HG03280 (cell line): ENCODE results near the gene MYO1C.
"Not testable (repeated sequence)": the region's sequence is repeated elsewhere in the genome, so short reads cannot be mapped to it uniquely, and the experiment has no call there.

Experiments used
- ATAC-seq: cut with Tn5 transposase; IDR thresholded peaks from one replicate; pipeline ENCODE4 v1.9.1; 2021; ENCODE audit warnings: mild to moderate bottlenecking, moderate library complexity; ENCODE audit not compliant: unreplicated experiment

The MYO1C gene

DNA sequence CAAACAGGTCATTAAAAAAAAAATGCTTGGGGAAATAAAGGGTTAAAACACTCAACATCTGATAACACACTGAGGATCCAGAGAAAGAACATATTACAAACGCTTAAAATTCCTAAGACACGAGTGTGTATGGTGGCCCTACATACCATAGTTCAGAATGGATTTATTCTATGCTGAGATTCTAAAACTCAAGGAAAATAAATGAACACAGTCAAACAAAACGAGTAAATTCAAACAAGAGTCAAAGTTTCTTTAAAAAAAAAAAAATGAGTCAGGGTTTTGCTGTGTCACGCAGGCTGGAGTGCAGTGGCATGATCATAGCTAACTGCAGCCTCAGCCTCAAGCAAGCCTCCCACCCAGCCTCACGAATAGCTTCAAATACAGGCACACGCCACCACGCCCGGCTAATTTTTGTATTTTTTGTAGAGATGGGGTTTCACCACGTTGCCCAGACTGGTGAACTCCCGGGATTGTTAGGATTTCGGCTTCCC, 53.8 kb downstream of the MYO1C start:
- ATAC-seq, result no peak

DNA sequence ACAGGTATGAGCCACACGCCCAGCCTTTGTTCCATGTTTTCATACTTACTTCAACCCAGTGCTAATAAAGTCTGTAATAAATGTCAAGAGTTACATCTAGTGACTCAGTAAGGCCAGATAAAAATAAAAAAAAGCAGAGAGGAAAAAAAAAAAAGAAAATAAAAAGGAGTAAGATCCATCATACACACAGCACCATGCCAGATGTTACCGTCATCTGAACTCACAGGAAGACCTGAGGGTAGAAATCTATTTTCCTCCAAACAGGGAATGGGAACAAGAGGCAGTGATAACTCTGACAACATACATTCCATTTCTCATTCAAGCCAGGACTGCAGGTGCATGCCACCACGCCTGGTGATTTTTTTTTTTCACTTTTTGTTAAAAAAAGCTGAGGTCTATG, 57.2 kb downstream of the MYO1C start:
- ATAC-seq, result no peak

DNA sequence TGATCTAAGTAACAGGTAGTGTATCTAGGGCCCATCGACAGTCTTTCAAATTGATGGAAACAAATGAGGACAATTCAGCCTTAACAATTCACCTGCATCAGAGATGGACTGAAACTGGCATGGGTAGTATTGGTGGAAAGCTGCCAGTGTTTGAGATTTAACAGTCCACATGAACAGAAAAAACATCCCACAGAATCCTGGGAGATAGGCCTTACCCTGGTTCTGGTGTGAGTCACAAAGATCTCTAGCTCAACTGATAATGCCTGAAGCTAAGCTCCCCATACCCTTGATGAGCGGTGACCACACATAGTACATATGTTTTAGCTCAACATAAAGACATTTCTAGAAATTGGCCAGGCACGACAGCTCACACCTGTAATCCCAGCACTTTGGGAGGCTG, 58.3 kb downstream of the MYO1C start:
- ATAC-seq, result no peak

DNA sequence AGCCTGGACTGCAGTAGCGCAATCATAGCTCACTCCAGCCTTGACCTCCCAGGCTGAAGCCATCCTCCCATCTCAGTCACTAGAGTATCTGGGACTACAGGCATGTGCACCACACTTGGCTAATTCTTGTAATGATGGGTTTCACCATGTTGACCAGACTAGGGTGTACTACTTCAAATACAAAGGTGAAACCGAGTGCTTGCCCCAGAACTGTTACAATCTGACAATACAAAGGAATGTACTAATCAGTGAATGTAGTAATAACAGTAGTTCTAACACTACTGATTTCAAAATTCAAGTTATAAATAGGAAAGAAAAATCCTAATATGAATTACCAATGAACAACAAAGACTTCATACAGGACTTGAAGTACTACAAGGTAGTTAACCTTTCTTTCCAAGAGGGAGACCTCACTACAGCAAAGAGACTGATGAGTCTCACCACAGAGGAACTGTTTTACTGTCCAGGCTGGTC, 60.8 kb downstream of the MYO1C start:
- ATAC-seq, result no peak

DNA sequence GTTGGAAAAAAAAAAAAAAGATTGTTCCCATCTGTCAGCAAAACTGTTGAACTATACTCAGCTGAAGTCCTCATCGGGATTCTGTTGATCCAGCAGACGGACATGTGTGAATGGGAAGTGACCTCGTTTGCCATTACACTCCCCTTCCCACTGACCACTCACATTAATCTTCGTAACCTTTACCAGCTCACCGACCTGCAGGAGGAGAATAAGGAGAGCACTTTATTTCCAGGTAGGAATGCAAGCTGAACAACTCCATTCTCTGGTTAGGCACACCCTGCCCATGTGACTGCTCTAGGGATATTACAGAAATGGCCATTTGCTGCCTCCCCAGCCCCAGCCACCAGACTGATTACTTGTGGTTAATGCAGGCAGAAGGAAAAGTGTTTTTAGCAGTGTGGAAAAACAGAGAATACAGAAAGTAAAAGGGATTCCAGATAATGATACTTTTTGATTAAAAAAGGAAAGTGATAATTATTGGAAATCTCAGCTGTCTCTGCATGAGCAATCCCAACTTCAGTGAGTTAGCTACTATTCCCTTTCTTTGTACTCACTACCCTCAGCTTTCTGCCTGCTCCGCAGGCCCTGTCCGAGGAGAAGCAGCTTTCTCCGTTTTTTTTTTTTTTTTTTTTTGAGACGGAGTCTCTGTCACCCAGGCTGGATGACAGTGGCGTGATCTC, 68.9 kb downstream of the MYO1C start:
- ATAC-seq, result no peak

DNA sequence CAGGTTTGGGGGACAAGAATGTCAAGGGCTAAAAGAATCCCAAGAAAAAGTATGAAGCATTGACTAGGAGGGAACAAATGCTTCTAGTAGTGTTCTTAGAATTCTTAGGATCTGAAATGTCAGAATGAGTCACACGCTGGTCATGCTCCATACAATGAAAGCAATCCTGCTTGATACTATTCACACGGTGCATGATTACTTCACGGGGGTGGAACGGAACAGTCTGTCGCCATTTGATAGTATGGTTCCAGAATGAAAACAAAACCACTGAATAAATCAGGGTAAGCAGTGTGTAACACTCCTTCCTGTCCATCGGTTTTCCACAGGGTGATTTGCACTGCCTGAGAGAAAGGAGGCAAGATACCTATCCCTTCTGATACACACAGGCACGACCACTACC, 69.6 kb downstream of the MYO1C start:
- no peak for ATAC-seq

DNA sequence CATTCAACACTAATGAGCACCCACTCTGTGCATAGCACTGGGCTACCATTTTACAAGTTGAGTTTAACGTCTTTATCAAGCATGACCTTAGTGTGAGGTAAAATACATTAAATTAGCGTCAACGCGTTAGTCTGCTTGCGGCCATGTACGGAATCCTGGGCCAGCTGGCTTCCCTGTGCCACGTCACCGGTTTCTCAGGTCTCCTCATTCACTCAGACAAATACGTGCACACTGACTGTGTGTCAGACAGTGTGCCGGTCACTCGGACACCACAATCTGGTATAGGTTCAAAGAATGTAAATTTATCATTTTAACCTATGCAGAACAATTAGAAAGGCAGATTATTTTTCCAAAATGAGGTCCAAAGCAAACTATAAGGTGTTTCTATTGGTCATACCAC, 71.0 kb downstream of the MYO1C start:
- no peak for ATAC-seq

DNA sequence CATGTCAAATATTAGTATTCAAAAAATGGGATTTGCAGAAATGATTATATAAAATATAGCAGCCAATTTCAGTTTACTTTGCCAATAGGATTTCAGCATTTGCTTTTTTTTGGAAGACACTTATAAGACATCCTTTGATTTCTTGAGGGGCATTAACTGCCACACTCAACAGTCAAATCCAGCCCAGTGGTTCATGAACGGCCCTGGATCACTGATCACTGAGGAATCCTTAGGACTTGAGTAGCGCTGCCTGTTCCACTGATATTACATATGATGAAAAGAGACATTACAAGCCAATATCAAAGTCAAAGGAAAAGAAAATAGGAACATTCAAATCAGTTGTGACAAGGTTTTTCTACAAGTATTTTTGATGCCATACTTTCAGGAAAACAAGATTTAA, 71.5 kb downstream of the MYO1C start:
- no peak for ATAC-seq

DNA sequence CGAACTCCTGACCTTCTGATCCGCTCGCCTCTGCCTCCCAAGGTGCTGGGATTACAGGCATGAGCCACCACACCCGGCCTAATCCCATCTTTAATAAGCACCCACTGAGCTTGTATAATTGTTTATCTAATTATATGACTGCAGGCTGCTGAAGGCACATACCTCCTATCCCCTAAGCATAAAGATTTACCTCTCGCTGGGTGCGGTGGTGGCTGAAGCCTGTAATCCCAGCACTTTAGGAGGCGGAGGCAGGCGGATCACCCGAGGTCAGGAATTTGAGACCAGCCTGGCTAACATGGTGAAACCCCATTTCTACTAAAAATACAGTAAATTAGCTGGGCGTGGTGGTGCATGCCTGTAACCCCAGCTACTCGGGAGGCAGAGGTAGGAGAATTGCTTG, 72.3 kb downstream of the MYO1C start:
- no peak for ATAC-seq

DNA sequence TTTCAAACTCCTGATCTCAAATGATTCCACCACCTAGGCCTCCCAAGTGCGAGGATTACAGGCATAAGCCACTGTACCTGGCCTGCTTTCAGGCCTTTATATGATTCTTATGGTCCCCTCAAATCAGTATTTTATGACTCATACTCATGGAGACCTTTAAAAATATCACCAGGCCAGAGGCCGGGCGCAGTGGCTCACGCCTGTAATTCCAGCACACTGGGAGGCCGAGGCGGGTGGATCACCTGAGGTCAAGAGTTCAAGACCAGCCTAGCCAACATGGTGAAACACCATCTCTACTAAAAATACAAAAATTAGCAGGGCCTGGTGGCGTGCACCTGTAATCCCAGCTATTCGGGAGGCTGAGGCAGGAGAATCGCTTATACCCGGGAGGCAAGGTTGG, 74.0 kb downstream of the MYO1C start:
- ATAC-seq, result not testable (repeated sequence)

DNA sequence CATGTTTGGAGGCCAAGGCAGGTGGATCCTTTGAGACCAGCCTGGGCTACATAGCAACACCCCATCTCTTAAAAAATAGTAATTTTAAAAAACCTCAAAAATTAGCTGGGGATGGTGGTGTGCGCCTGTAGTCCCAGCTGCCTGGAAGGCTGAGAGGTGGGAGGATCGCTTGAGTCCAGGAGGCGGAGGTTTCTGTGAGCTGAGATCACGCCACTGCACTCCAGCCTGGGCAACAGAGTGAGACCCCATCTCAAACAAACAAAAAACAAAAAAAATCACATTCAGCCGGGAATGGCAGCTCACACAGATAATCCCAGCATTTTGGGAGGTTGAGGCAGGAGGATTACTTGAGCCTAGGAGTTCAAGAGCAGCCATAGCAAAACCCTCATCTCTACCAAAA, 76.1 kb downstream of the MYO1C start:
- ATAC-seq, result no peak

DNA sequence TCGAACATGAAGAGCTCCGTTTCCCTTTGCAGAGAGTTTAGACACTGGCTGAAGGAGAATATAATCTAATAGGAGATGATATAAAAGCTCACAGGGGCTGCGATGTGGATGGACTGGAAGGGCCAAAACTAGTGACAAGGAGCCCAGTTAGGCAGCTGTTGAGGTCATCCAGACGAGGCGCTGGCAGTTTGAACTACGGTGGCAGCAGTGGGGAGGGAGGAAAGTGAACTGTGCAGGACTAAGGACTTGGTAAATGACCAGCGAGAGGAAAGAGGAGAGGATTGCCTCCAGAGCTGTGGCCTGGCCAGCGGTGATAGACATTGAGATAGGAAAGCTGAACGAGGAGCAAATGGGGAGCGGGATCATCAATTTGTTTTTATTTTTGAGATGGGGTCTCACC, 77.9 kb downstream of the MYO1C start:
- ATAC-seq, result no peak
